Measurements from ENCODE around the gene TLX2. TPM values are rescaled to one million over a fixed set of nuclear protein-coding genes. Genes with fewer than 3 reads are reported as not detected.
A peak's percentile ranks its signal among the peaks of the same experiment; 100 is the strongest.

The TLX2 gene
- total and polyA plus RNA-seq, 2 of the 13 experiments (the other 11 are each of a cell fraction or from before 2014, with no cell fraction given) = 0.05 to 0.20 TPM

DNA sequence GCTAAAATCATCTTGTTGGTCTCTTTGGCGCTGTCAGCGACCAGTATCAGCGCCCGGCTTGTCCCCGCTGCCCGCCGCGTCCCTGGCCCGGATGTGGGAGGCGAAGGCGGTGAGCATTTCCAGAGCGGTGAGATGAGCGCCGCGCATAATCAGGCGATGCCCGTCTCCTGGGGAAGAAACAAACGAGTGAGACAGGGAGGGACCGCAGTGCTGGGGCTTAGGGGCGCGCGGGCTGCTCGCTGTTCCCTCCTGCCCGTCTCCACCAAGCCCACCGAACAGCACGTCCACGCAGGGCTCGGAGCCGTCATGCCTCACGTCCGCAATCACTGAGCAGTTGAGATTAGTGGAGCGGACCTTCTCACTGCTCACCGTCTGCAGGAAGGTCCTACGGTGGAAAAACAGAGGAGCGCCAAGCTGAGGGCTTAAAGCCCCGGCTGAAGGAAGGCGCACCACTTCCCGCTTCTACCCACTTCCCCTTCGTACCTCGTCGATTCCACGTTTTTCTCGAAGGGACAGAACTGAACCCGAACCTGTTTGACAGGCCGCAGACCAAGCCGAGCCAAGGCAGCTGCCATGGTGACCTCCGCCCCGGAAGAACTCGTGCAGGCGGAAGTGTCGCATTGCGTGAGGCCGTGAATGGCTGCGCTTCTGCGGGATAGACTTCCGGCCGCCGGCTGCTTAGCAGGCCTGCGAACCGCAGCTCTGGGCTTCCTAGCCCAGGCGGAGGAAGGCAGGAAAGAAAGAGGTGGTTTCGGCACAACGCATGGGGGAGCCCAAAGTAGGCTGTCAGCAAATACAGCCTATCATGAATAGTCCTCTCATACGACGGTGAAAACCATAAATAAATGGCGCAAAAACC lies 41.9 kb upstream of the TLX2 start, which contains the start of gene MRPL53 (continued):
- no peak for TF ChIP-seq ATF7 (IDR thresholded peaks at IDR 0.05)
- TF ChIP-seq ATF7 (CRISPR knock-in tag; IDR thresholded peaks at IDR 0.05) = peak; percentile 83
- peak; percentile 85 for TF ChIP-seq ZNF33B (CRISPR knock-in tag; IDR thresholded peaks at IDR 0.05)
- TF ChIP-seq ZC3H4 (CRISPR knock-in tag; IDR thresholded peaks at IDR 0.05; ENCODE audit: borderline replicate concordance) = peak; percentile 92; the same call in 1 of the 2 replicates
- TF ChIP-seq, protein P1, sequence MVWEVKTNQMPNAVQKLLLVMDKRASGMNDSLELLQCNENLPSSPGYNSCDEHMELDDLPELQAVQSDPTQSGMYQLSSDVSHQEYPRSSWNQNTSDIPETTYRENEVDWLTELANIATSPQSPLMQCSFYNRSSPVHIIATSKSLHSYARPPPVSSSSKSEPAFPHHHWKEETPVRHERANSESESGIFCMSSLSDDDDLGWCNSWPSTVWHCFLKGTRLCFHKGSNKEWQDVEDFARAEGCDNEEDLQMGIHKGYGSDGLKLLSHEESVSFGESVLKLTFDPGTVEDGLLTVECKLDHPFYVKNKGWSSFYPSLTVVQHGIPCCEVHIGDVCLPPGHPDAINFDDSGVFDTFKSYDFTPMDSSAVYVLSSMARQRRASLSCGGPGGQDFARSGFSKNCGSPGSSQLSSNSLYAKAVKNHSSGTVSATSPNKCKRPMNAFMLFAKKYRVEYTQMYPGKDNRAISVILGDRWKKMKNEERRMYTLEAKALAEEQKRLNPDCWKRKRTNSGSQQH (CRISPR knock-in tag; IDR thresholded peaks at IDR 0.05; ENCODE audit: low read depth) = peak; percentile 99
- TF ChIP-seq, protein P2, sequence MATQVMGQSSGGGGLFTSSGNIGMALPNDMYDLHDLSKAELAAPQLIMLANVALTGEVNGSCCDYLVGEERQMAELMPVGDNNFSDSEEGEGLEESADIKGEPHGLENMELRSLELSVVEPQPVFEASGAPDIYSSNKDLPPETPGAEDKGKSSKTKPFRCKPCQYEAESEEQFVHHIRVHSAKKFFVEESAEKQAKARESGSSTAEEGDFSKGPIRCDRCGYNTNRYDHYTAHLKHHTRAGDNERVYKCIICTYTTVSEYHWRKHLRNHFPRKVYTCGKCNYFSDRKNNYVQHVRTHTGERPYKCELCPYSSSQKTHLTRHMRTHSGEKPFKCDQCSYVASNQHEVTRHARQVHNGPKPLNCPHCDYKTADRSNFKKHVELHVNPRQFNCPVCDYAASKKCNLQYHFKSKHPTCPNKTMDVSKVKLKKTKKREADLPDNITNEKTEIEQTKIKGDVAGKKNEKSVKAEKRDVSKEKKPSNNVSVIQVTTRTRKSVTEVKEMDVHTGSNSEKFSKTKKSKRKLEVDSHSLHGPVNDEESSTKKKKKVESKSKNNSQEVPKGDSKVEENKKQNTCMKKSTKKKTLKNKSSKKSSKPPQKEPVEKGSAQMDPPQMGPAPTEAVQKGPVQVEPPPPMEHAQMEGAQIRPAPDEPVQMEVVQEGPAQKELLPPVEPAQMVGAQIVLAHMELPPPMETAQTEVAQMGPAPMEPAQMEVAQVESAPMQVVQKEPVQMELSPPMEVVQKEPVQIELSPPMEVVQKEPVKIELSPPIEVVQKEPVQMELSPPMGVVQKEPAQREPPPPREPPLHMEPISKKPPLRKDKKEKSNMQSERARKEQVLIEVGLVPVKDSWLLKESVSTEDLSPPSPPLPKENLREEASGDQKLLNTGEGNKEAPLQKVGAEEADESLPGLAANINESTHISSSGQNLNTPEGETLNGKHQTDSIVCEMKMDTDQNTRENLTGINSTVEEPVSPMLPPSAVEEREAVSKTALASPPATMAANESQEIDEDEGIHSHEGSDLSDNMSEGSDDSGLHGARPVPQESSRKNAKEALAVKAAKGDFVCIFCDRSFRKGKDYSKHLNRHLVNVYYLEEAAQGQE (IDR thresholded peaks at IDR 0.05; ENCODE audit: borderline replicate concordance in 1 of 2, low read depth in 1 of 2, low read length in 2 of 2) = peak in 1 of 2 experiments; percentile 66; a peak in 1 of 4 replicates
- peak; percentile 99 for TF ChIP-seq ZNF598 (CRISPR knock-in tag; IDR thresholded peaks at IDR 0.05; ENCODE audit: borderline replicate concordance)
- TF ChIP-seq, protein P3, sequence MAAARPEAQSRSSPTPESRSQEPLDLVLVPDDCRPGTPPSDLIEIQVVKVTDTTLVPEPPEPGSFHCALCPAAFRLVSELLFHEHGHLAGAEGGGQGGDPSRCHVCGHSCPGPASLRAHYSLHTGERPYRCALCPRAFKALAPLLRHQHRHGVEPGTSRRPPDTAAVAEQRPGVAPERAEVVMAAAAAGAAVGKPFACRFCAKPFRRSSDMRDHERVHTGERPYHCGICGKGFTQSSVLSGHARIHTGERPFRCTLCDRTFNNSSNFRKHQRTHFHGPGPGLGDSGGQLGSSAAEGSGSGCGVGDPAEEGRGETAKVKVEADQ (CRISPR knock-in tag; IDR thresholded peaks at IDR 0.05; ENCODE audit: borderline replicate concordance) = peak; percentile 98; the same call in 1 of the 2 replicates
- 0 out of 2 replicates have a peak, but pooled peaks have one; percentile 83 for TF ChIP-seq ZSCAN20 (CRISPR knock-in tag; IDR thresholded peaks at IDR 0.05; ENCODE audit: borderline replicate concordance)
- TF ChIP-seq, protein P4, sequence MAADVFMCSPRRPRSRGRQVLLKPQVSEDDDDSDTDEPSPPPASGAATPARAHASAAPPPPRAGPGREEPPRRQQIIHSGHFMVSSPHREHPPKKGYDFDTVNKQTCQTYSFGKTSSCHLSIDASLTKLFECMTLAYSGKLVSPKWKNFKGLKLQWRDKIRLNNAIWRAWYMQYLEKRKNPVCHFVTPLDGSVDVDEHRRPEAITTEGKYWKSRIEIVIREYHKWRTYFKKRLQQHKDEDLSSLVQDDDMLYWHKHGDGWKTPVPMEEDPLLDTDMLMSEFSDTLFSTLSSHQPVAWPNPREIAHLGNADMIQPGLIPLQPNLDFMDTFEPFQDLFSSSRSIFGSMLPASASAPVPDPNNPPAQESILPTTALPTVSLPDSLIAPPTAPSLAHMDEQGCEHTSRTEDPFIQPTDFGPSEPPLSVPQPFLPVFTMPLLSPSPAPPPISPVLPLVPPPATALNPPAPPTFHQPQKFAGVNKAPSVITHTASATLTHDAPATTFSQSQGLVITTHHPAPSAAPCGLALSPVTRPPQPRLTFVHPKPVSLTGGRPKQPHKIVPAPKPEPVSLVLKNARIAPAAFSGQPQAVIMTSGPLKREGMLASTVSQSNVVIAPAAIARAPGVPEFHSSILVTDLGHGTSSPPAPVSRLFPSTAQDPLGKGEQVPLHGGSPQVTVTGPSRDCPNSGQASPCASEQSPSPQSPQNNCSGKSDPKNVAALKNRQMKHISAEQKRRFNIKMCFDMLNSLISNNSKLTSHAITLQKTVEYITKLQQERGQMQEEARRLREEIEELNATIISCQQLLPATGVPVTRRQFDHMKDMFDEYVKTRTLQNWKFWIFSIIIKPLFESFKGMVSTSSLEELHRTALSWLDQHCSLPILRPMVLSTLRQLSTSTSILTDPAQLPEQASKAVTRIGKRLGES (CRISPR knock-in tag; IDR thresholded peaks at IDR 0.05; ENCODE audit: borderline replicate concordance) = no peak
- peak; percentile 98 for TF ChIP-seq ZNF747 (CRISPR knock-in tag; IDR thresholded peaks at IDR 0.05; ENCODE audit: borderline replicate concordance)
- TF ChIP-seq, protein P5, sequence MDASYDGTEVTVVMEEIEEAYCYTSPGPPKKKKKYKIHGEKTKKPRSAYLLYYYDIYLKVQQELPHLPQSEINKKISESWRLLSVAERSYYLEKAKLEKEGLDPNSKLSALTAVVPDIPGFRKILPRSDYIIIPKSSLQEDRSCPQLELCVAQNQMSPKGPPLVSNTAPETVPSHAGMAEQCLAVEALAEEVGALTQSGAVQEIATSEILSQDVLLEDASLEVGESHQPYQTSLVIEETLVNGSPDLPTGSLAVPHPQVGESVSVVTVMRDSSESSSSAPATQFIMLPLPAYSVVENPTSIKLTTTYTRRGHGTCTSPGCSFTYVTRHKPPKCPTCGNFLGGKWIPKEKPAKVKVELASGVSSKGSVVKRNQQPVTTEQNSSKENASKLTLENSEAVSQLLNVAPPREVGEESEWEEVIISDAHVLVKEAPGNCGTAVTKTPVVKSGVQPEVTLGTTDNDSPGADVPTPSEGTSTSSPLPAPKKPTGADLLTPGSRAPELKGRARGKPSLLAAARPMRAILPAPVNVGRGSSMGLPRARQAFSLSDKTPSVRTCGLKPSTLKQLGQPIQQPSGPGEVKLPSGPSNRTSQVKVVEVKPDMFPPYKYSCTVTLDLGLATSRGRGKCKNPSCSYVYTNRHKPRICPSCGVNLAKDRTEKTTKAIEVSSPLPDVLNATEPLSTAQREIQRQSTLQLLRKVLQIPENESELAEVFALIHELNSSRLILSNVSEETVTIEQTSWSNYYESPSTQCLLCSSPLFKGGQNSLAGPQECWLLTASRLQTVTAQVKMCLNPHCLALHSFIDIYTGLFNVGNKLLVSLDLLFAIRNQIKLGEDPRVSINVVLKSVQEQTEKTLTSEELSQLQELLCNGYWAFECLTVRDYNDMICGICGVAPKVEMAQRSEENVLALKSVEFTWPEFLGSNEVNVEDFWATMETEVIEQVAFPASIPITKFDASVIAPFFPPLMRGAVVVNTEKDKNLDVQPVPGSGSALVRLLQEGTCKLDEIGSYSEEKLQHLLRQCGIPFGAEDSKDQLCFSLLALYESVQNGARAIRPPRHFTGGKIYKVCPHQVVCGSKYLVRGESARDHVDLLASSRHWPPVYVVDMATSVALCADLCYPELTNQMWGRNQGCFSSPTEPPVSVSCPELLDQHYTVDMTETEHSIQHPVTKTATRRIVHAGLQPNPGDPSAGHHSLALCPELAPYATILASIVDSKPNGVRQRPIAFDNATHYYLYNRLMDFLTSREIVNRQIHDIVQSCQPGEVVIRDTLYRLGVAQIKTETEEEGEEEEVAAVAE (CRISPR knock-in tag; IDR thresholded peaks at IDR 0.05; ENCODE audit: borderline replicate concordance) = peak; percentile 95
- TF ChIP-seq ZNF251 (CRISPR knock-in tag; IDR thresholded peaks at IDR 0.05) = peak; percentile 58; the same call in 1 of the 2 replicates

Measured in HepG2 (cell line).